AG04449 (cell line): ENCODE measurements around the gene ZNF512.
"Not testable (repeated sequence)": the region's sequence is repeated elsewhere in the genome, so short reads cannot be mapped to it uniquely, and the experiment has no call there.

Source experiments
- CTCF ChIA-PET: fragments of 350-600 bp; formaldehyde crosslinking; extraction: SDS; loops from one replicate; lab custom pipeline; 2021; ENCODE audit warnings: antibody characterized with exemption; lab: Yijun Ruan, JAX
- POLR2A ChIA-PET: fragments of 400-600, 350-600 bp; formaldehyde crosslinking; extraction: SDS; loops from one replicate; lab custom pipeline; 2020; ENCODE audit warnings: antibody characterized with exemption, inconsistent platforms; lab: Yijun Ruan, JAX
- DNase-seq: peaks from one replicate; pipeline ENCODE4 v3.0.0-alpha.2; 2010; ENCODE audit warnings: low read depth, low spot score
- H3K4me3 ChIP-seq: 2 replicates; pipeline ENCODE4 v1.5.1; 2011; ENCODE audit warnings: low read depth, mild to moderate bottlenecking, control low read depth, low read length
- CTCF ChIP-seq: IDR thresholded peaks from one replicate; pipeline ENCODE4 v1.5.1; 2011; ENCODE audit warnings: mild to moderate bottlenecking, moderate library complexity, low read length, control low read depth, inconsistent platforms; ENCODE audit not compliant: insufficient read depth; ENCODE audit errors: missing control alignments

ZNF512 gene

GRCh38 chr2:27591745-27592144, 8.9 kb downstream of the ZNF512 start:
- no peak for DNase-seq
- ChIA-PET CTCF (interaction anchor here (2.0 kb wide), 1 partner anchor 13 kb away, joined by 5 read pairs; no protein-coding TSS in a partner anchor), POLR2A (no interaction called here)
- no peak overlapping the region for H3K4me3 ChIP-seq
- TF ChIP-seq CTCF: no peak

GRCh38 chr2:27593240-27593639, 10.4 kb downstream of the ZNF512 start:
- TF ChIP-seq CTCF: no peak
- ChIA-PET CTCF (no interaction called here), POLR2A (no interaction called here)
- no peak overlapping the region for H3K4me3 ChIP-seq
- DNase-seq: no peak

- H3K4me3 ChIP-seq, POLR2A ChIA-PET: not testable (repeated sequence)
Measured at GRCh38 chr2:27594020-27594703, 11.3 kb downstream of the ZNF512 start.

GRCh38 chr2:27595412-27595811, 12.6 kb downstream of the ZNF512 start:
- DNase-seq, POLR2A ChIA-PET, H3K4me3 ChIP-seq, CTCF ChIA-PET: not testable (repeated sequence)

More at GRCh38 chr2:27594020-27594703, 11.3 kb downstream of the ZNF512 start:
- DNase-seq, CTCF ChIA-PET: not testable (repeated sequence)

GRCh38 chr2:27596627-27597026, 13.8 kb downstream of the ZNF512 start:
- H3K4me3 ChIP-seq: no peak overlapping the region
- TF ChIP-seq CTCF: no peak
- DNase-seq: no peak
- CTCF ChIA-PET: interaction anchor here (1.0 to 1.7 kb wide), 2 partner anchors 13 to 86 kb away, joined by 3 to 7 read pairs; no protein-coding TSS in a partner anchor
- POLR2A ChIA-PET: interaction anchor here (0.7 kb wide), 1 partner anchor 14 kb away, joined by 3 read pairs; no protein-coding TSS in a partner anchor

GRCh38 chr2:27606611-27607010, 23.8 kb downstream of the ZNF512 start:
- no peak overlapping the region for H3K4me3 ChIP-seq
- DNase-seq: peak; percentile 51
- CTCF ChIA-PET: no interaction called here
- POLR2A ChIA-PET: no interaction called here
- no peak for TF ChIP-seq CTCF

- no peak overlapping the region for H3K4me3 ChIP-seq
- ChIA-PET CTCF (interaction anchor here (1.3 kb wide), 1 partner anchor 69 kb away, joined by 4 read pairs; no protein-coding TSS in a partner anchor), POLR2A (no interaction called here)
- DNase-seq: no peak
- no peak for TF ChIP-seq CTCF
Measured at GRCh38 chr2:27613985-27614384, 31.1 kb downstream of the ZNF512 start.
